ENCODE measurements around the gene ENC1. TPM values are rescaled to one million over a fixed set of nuclear protein-coding genes. Genes with fewer than 3 reads are reported as not detected.

Gene ENC1
- polyA plus RNA-seq, 2 of the 4 experiments (the other 2 are of a cell fraction), result 17.0 to 20.0 TPM

DNA sequence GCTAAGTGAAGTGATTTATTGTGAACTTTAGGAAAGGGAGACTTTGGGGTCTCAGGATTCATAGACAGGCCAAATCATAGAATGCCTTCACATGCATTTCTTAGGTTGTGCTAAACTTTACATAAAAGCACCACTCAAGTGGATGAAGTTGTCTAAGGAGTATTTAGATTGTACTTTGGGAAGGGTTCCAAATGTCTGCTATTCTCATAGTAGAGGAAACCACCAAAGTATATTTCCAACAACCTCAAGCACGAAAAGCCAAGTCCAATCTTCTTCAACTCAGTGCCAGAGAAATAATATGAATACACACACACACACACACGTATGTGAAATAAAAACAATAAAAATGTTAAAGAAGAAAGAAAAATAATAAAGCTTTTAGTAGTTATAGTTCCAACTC lies 41.8 kb downstream of the ENC1 start:
- no peak for ATAC-seq
- WGBS (ENCODE audit: missing lambda C conversion rate), result 80% methylated on average over 2 of the region's 2 CpGs
- FAIRE-seq, result no peak
- CTCF ChIA-PET, result interaction anchor here (0.9 to 1.1 kb wide), 2 partner anchors 29 to 31 kb away, joined by 3 read pairs; no protein-coding TSS in a partner anchor
- H3K27ac ChIP-seq, result no peak overlapping the region
- POLR2A ChIA-PET, result no interaction called here
- no peak overlapping the region for H3K4me2 ChIP-seq
- no peak overlapping the region for H3K4me3 ChIP-seq
- H3K9me3 ChIP-seq, result no peaks in the 10 kb centered on the region
- DNase-seq (ENCODE audit: low read depth in 1 of 2, low spot score in 1 of 2), result no peak
- H3K4me1 ChIP-seq, result peaks cover 14% of the 10 kb centered on the region; the same call in 2 of the 3 replicates
- TF ChIP-seq, protein P1, sequence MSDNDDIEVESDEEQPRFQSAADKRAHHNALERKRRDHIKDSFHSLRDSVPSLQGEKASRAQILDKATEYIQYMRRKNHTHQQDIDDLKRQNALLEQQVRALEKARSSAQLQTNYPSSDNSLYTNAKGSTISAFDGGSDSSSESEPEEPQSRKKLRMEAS (IDR thresholded peaks at IDR 0.05), result no peak
- no peak for TF ChIP-seq KDM5A (IDR thresholded peaks at IDR 0.05)
- TF ChIP-seq, protein P2, sequence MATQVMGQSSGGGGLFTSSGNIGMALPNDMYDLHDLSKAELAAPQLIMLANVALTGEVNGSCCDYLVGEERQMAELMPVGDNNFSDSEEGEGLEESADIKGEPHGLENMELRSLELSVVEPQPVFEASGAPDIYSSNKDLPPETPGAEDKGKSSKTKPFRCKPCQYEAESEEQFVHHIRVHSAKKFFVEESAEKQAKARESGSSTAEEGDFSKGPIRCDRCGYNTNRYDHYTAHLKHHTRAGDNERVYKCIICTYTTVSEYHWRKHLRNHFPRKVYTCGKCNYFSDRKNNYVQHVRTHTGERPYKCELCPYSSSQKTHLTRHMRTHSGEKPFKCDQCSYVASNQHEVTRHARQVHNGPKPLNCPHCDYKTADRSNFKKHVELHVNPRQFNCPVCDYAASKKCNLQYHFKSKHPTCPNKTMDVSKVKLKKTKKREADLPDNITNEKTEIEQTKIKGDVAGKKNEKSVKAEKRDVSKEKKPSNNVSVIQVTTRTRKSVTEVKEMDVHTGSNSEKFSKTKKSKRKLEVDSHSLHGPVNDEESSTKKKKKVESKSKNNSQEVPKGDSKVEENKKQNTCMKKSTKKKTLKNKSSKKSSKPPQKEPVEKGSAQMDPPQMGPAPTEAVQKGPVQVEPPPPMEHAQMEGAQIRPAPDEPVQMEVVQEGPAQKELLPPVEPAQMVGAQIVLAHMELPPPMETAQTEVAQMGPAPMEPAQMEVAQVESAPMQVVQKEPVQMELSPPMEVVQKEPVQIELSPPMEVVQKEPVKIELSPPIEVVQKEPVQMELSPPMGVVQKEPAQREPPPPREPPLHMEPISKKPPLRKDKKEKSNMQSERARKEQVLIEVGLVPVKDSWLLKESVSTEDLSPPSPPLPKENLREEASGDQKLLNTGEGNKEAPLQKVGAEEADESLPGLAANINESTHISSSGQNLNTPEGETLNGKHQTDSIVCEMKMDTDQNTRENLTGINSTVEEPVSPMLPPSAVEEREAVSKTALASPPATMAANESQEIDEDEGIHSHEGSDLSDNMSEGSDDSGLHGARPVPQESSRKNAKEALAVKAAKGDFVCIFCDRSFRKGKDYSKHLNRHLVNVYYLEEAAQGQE (IDR thresholded peaks at IDR 0.05), result no peak
- no peak for TF ChIP-seq JUN (IDR thresholded peaks at IDR 0.05)
- no peak for TF ChIP-seq HOXB5 (CRISPR knock-in tag; IDR thresholded peaks at IDR 0.05)
- no peak for TF ChIP-seq ZNF302 (CRISPR knock-in tag; IDR thresholded peaks at IDR 0.05)
- TF ChIP-seq EP300 (IDR thresholded peaks at IDR 0.05), result no peak
- TF ChIP-seq EHF (CRISPR knock-in tag; IDR thresholded peaks at IDR 0.05), result no peak
- TF ChIP-seq POLR2AphosphoS2 (conservative IDR thresholded peaks at IDR 0.05; ENCODE audit: low read length), result no peak
- no peak for TF ChIP-seq TP53 (CRISPR knock-in tag; IDR thresholded peaks at IDR 0.05)
- TF ChIP-seq RCOR1 (IDR thresholded peaks at IDR 0.05; ENCODE audit: low read depth, low read length), result no peak
- TF ChIP-seq, protein P3, sequence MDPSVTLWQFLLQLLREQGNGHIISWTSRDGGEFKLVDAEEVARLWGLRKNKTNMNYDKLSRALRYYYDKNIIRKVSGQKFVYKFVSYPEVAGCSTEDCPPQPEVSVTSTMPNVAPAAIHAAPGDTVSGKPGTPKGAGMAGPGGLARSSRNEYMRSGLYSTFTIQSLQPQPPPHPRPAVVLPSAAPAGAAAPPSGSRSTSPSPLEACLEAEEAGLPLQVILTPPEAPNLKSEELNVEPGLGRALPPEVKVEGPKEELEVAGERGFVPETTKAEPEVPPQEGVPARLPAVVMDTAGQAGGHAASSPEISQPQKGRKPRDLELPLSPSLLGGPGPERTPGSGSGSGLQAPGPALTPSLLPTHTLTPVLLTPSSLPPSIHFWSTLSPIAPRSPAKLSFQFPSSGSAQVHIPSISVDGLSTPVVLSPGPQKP (IDR thresholded peaks at IDR 0.05; ENCODE audit: low read depth, low read length), result no peak
- no peak for TF ChIP-seq CBX2 (IDR thresholded peaks at IDR 0.05; ENCODE audit: borderline replicate concordance, low read depth)
- no peak for TF ChIP-seq MAFK (IDR thresholded peaks at IDR 0.05; ENCODE audit: partially characterized antibody)
- TF ChIP-seq, protein P4, sequence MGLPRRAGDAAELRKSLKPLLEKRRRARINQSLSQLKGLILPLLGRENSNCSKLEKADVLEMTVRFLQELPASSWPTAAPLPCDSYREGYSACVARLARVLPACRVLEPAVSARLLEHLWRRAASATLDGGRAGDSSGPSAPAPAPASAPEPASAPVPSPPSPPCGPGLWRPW (IDR thresholded peaks at IDR 0.05), result no peak
- TF ChIP-seq, protein P5, sequence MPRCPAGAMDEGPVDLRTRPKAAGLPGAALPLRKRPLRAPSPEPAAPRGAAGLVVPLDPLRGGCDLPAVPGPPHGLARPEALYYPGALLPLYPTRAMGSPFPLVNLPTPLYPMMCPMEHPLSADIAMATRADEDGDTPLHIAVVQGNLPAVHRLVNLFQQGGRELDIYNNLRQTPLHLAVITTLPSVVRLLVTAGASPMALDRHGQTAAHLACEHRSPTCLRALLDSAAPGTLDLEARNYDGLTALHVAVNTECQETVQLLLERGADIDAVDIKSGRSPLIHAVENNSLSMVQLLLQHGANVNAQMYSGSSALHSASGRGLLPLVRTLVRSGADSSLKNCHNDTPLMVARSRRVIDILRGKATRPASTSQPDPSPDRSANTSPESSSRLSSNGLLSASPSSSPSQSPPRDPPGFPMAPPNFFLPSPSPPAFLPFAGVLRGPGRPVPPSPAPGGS (IDR thresholded peaks at IDR 0.05), result no peak
- no peak for TF ChIP-seq CHD4 (IDR thresholded peaks at IDR 0.05; ENCODE audit: borderline replicate concordance)
- TF ChIP-seq ZC3H11A (IDR thresholded peaks at IDR 0.05), result no peak

DNA sequence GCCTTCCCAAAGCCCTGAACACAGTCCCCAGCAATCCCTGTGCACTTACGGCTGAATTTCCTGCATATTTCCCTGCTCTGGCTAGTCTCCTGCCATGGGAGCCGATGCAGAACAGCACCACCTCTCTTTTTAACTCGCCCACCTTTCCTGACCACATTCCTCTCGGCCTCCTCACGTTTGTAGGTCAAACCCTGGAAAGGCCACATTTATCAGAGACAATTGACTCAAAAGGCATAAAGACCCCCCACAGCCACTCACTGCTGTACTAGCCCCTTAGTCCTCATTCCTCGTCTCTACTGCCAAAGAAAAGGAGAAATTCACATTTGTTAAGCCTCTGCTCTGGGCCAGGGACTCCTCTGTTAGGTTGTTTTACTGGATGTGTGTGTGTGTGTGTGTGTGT lies 43.6 kb downstream of the ENC1 start:
- FAIRE-seq, result no peak
- H3K27ac ChIP-seq, result no peak overlapping the region
- CTCF ChIA-PET, result no interaction called here
- H3K4me3 ChIP-seq, result no peak overlapping the region
- 83% methylated on average over 6 of the region's 6 CpGs for WGBS (ENCODE audit: missing lambda C conversion rate)
- no peak for DNase-seq (ENCODE audit: low read depth in 1 of 2, low spot score in 1 of 2)
- POLR2A ChIA-PET, result no interaction called here
- peaks cover 14% of the 10 kb centered on the region; the same call in 2 of the 3 replicates for H3K4me1 ChIP-seq
- no peaks in the 10 kb centered on the region for H3K9me3 ChIP-seq
- H3K4me2 ChIP-seq, result no peak overlapping the region
- no peak for ATAC-seq
- TF ChIP-seq, protein P6, sequence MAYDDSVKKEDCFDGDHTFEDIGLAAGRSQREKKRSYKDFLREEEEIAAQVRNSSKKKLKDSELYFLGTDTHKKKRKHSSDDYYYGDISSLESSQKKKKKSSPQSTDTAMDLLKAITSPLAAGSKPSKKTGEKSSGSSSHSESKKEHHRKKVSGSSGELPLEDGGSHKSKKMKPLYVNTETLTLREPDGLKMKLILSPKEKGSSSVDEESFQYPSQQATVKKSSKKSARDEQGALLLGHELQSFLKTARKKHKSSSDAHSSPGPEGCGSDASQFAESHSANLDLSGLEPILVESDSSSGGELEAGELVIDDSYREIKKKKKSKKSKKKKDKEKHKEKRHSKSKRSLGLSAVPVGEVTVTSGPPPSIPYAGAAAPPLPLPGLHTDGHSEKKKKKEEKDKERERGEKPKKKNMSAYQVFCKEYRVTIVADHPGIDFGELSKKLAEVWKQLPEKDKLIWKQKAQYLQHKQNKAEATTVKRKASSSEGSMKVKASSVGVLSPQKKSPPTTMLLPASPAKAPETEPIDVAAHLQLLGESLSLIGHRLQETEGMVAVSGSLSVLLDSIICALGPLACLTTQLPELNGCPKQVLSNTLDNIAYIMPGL (CRISPR knock-in tag; IDR thresholded peaks at IDR 0.05; ENCODE audit: borderline replicate concordance), result no peak
- TF ChIP-seq POLR2AphosphoS2 (conservative IDR thresholded peaks at IDR 0.05; ENCODE audit: low read length) (no peak), MAZ (IDR thresholded peaks at IDR 0.05; ENCODE audit: borderline replicate concordance, low read depth, low read length) (no peak), JUN (IDR thresholded peaks at IDR 0.05) (no peak), SMC3 (IDR thresholded peaks at IDR 0.05) (no peak), NR3C1 (IDR thresholded peaks at IDR 0.05) (no peak), RAD21 (conservative IDR thresholded peaks at IDR 0.05 in 1 of 2, IDR thresholded peaks at IDR 0.05 in 1 of 2) (no peak)

Data from A549 (cell line).